NCI-H2171 (cell line): ENCODE data around the gene MED13.

Source experiments
- DNase-seq: peaks from one replicate; lab custom pipeline; 2025; lab: John Stamatoyannopoulos, UW

Gene MED13, protein sequence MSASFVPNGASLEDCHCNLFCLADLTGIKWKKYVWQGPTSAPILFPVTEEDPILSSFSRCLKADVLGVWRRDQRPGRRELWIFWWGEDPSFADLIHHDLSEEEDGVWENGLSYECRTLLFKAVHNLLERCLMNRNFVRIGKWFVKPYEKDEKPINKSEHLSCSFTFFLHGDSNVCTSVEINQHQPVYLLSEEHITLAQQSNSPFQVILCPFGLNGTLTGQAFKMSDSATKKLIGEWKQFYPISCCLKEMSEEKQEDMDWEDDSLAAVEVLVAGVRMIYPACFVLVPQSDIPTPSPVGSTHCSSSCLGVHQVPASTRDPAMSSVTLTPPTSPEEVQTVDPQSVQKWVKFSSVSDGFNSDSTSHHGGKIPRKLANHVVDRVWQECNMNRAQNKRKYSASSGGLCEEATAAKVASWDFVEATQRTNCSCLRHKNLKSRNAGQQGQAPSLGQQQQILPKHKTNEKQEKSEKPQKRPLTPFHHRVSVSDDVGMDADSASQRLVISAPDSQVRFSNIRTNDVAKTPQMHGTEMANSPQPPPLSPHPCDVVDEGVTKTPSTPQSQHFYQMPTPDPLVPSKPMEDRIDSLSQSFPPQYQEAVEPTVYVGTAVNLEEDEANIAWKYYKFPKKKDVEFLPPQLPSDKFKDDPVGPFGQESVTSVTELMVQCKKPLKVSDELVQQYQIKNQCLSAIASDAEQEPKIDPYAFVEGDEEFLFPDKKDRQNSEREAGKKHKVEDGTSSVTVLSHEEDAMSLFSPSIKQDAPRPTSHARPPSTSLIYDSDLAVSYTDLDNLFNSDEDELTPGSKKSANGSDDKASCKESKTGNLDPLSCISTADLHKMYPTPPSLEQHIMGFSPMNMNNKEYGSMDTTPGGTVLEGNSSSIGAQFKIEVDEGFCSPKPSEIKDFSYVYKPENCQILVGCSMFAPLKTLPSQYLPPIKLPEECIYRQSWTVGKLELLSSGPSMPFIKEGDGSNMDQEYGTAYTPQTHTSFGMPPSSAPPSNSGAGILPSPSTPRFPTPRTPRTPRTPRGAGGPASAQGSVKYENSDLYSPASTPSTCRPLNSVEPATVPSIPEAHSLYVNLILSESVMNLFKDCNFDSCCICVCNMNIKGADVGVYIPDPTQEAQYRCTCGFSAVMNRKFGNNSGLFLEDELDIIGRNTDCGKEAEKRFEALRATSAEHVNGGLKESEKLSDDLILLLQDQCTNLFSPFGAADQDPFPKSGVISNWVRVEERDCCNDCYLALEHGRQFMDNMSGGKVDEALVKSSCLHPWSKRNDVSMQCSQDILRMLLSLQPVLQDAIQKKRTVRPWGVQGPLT (N-terminal part only)

DNA sequence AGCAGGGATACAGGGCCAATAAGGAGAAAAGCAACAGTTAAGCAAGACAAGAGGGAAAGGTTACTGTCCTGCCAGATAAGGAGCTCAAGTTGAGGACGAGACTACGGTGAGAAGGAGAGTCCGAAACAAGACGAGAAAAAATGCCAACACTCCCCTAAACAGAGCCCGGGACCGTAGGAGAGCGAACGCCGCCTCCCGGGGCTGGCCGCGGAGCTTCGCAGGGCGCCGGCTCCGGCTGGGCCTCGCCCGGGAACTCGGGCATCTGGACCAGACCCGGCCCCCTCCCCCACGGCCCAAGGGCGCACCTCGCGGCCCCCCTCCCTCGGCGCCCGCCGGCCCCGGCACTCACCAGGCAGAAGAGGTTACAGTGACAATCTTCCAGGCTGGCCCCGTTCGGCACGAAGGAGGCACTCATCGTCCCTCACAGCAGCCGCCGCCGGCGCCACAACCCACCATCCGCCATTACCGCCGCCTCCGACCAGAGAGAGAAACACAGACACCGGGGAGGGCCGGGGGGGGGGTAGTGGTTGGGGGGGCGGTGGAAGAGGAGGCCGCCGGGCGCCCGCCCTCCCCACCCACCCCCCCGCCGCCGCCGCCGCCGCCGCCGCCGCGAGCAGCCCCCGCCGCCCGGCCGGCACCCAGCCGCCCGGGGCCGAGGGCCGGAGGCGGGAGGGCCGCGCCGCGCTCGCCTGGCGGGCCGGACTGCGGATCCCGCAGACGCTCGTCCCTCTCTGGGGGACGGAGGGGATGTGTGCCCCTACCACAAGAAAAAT lies at the start of gene MED13:
MED13 (minus strand) TSS at position 488 of the 773 bp plus-strand sequence; CDS start at position 415, 73 bp downstream.
- peak; percentile 23 for DNase-seq

DNA sequence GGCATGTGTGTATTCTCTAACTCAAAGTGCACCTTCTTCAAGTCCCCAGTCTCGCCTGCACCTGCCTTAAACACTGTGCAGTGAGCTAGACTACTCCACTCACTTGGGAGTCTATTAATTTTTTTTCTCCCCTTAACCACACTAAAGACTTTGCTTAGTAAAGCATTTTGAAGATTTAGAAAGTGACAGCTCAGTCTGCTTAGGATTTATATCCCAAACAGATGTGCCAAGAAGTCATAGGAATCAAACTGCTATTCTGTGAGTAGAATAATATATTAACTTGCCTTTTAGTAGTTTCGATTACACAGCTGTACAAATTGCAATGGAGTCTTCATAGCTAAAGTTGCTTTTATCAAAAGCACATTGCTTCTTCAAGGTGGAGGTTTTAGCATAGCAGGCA lies 47.2 kb upstream of the MED13 start:
- no peak for DNase-seq

DNA sequence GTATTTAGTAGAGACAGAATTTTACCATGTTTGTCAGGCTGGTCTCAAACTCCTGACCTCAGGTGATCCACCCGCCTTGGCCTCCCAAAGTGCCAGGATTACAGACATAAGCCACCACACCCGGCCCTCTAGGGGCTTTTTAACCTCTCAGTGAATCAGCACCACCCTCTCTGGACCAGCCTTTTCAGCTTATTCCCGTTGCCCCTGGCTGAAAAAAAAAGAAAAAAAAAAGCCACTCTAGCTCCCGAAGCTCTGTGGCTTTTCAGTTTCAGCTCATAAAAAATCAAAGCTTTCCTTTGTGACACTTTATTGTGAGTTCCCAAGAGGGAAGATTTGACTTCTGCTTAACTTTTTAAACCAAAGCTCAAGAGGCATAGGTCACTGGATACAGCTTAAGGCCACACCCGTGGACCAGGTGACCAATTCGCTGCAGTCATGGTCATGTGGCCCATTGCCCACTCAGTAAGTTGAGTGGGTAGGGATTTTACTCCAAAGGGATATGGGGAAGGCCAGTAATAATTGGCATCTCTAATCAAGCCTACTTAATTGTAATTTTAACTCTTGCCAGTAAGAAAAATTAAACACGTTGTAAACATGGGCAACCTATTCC lies 46.6 kb upstream of the MED13 start:
- DNase-seq, result no peak

DNA sequence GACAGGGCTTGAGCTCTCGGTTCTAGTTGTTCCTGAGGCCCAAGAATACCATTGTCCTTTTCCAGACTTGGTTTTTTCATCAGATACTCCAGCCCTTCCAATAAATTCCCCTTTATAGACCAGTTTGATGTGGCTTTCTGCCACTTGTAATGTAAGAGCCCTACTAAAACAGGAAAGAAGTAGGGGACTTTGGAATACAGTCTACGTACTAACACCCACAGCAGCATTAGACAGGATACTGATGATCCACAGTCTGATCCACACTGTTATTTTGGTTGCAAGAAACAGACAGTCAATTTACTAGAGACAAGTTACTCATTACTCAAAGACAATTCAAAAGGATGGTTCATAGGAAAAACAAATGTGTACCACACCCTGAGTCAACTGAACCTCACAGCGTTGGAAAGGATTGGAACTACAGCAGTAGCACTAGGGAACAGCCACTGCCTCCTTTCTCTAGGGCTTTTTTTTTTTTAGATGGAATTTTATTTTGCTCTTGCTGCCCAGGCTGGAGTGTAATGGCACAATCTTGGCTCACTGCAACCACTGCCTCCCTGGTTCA lies 45.9 kb upstream of the MED13 start:
- DNase-seq, result no peak

DNA sequence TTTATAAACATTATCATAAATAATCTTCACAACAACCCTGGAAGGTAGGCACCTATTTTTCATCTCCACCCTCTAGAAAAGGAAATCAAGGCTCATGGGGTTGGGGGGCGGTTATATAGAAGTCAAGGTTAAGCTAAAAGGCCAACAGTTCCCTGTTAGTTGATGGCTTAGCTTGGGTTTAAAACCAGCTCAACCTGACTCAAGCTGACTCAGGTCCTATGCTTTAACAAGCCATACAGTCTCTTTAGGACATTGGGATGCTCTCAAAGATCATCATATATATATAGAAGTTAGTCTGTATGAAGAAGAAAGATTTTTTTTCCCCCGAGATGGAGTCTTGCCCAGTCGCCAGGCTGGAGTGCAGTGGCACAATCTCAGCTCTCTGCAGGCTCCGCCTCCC lies 44.8 kb upstream of the MED13 start:
- DNase-seq, result no peak

DNA sequence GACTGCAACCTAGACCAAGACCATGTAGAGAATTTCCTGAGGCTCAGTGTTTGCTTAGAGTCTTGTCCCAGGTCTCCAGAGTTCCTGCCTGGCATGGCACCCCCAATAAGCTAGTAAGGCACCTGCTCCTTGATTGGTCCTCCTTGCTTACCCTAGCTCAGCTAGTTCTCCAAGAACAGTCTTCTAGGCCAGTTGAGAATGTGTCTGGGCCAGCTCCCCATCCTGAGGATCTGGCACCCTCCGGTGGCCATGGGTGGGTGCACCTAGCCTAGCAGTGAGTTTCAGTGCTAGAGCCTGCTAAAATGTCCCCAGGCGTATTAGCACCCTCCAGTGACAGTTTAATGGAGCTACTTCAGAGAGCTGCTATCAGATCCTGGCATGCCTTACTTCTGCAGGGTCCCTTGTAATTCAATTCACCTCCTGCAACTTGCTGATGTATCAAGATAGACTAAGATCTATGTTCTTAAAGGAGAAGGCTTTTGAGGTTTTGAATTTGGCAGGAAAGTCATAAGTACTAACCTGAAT lies 44.4 kb upstream of the MED13 start:
- DNase-seq, result no peak

DNA sequence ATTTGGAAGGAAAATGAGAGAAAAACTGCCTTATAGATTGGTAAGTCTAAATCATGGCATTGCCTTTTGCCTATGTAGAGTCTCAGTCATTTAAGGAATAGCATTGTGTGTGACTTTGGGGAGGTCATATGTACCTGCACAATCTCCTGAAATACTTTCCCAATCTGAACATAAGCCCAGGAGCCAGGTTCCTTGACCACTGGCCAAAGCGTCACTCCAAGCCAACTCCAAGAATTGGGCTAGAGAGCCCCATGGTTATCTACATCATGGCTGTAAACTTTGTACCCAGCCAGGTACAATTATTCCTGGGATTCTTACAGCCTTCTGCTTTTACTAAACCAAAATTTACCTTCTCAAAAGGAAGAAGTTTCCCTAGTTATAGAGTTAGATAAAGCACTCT lies 40.8 kb upstream of the MED13 start:
- no peak for DNase-seq

DNA sequence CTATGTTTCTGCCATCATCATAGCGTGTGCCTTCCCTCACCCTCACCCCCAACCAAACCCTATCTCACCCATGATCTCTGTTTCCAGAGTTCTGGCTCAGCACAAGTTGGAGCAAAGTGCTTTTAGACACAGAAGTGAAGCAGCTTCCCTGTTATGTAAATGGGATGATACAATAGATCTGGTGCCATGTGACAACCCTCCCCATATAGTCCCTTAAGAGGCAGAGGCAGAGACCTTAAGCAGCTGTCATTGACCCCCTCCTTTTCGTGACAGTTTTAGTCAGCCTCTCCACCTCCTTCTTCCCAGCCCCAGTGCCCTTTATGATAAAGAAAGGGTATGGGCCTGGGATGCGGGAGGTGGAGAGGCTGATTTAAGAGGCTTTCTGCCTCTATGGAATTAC lies 40.3 kb upstream of the MED13 start:
- DNase-seq, result no peak

DNA sequence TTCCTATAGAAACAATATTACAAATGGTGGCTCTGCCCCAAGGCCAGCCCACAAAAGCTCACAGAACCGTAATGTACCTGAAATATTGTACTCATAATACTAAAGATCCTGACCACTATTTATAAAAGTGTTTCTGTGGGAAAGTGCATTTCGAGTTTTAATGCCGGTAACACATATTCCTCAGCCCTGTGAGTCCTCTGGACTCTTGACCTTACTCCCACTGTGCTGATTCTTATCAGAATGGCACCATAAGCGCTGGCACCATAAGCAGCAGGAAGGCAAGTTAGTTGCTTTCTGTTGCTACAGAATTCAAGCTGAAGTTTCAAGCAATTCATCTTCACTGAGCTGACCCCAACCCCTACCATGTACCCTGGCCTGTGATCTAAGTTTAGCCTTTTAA lies 36.4 kb upstream of the MED13 start:
- no peak for DNase-seq

DNA sequence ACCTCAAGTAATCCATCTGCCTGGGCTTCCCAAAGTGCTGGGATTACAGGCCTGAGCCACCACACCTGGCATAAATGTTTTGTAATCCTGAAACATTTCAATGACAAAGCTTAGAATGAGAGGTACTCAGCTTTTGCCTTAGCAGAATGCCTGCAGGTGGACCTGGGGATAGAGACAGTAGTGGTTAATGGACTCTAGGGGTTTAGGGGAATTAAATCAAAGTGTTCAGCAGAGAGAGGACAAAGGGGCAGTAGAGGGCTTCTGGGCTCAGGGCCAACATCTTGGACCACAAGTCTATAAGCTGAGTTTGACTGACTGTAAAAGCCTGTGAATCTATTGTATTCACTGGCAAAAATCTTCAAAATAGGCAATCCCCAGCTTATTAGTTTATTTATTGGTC lies 36.0 kb upstream of the MED13 start:
- DNase-seq, result no peak

DNA sequence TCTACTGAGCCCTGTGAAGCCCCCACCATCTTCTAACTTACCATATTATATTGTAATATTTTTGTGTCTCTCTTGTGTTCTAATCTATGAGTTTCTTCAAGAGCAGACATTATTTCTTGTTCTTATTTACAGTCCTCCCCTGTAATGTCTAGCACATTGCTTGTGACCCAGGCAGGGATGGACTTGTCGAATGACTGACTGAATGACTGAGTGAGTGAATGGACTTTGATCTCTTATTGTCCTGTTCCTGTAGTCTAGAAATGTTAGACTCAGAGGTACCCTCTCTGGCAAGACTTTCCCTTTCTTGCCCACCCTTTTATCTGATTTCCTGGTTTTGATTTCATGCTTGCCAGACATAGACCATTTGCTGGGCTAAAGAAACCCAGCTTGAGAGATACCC lies 35.0 kb upstream of the MED13 start:
- DNase-seq, result no peak

DNA sequence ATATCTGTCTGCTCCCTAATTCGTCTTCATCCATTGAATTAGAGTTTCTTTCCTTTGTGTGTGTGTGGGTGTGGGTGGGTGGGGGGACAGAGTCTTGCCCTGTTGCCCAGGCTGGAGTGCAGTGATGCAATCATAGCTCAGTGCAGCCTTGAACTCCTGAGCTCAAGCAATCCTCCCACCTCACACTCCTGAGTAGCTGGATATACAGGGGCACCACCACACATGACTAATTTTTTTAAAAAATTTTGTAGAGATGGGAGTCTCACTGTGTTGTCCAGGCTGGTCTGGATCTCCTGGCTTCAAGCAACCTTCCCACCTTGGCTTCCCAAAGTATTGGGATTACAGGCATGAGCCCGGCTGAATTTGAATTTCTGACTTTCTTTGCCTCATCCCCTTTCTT lies 34.5 kb upstream of the MED13 start:
- DNase-seq, result no peak

DNA sequence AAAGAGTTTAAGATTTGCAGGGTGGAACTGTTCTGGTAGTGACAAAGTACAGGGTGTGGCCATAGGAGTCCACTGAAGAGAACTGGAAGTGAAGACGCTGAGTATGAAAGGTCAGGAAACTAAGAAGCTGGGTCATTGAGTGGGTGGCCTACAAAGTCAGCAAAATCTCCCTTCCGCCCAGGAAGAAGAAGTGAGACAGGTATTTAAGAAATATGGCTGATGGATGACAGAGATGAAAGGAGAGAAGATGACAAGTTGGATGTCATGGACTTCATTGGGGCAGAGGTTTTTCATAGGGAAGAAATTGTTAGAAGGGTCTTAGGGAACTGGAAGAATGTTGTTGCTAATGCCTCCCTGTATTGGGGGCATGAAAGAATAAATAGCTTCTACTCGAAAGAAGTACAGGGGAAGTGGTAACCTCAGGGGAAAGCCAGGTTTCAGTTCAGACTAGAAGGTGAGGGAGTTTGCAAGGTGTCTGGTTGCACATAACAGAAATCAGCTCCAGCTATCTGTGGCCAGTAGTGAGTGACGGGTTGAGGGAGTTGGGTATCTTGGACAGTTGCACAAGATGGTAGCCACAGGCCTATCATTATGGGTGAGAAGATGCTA lies 33.6 kb upstream of the MED13 start:
- no peak for DNase-seq

DNA sequence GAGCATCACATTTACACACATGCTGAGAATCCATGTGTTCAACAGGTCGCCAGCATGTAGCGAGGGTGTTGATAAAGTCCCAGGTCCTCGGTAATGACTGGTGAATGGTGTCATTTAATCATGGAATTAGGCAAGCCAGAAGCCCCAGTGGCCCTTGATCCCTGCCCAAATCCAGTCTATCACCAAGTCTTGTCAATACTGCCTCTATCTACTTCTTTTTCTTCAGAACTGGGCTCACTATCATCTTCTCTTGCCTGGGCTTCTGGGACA lies 31.3 kb upstream of the MED13 start:
- no peak for DNase-seq

DNA sequence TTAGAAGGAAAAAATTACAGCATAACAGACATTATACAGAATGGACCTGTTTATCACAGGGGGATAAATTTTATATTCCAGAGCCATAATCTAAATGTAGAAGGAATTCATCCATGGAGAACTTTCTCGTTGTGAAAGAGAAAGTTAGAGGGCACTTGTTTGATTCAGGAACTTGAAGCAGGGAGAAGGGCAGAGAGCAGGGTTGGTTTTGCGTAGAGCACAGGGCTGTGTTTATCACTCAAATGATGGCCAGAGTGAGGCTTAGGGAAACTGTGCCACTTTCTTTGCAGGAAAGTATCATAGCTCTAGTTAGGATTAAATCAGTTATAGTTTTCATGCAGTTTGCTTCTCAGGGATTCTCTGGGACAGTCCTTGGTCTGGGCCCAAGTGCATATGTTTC lies 29.1 kb upstream of the MED13 start:
- DNase-seq, result no peak

DNA sequence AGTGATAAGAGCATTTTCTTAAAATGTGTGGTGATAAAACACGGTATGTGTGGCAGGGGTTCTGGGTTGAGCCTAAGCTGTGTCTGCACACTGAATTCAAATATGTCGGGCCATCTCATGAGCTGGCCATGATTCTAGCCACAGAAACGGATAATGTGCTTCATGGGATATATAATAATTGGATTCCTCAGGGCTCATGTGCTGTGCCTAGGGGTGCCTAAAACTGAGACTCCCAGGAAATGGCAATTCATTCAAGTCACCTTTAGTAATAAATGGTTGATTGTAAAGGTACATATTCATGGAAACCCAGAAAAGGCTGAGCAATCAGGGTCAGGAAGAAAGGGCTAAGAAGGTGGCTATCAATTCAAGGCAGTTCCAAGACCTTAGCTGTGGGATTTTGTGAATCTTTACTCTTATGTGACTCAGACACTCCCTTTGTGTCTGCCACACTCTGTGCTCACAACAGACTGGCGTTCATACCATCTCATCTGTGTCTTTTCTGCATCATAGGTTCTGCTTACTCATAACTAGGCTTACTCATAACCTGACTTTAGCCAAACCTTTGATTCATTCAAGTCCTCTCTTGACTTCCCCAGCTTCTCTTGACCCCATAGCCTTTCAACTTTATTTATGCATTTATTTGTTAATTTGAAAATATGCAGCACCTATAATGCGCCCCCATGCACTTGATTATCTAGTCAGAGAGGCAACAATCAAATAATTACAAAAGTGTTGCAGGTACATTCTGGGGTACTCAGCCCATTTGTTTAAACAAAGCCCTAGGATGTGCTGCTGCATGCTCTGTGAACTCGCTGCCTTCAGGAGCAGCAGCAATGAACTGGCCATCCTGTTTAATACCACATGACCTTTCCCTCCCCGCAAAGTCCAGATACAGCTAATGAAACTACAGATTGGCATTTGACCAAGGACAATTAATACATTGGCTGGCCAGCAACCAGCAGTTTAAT lies 28.4 kb upstream of the MED13 start:
- no peak for DNase-seq

DNA sequence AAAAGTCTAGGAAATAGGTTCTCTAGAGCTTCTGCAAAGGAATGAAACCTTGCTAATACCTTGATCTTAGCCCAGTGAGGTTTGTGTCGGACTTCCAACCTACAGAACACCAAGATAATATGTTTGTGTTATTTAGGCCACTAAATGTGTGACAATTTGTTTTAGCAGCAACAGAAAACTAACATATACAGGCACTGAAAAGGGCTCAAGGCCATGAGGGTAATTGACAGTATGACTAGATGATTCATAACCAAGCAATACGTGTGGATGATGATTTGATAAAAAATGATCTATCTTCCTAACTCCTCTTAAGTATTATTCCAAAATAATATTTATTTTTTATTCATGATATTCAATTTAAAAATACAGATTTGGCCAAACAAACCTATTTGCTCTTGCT lies 27.7 kb upstream of the MED13 start:
- DNase-seq, result no peak

DNA sequence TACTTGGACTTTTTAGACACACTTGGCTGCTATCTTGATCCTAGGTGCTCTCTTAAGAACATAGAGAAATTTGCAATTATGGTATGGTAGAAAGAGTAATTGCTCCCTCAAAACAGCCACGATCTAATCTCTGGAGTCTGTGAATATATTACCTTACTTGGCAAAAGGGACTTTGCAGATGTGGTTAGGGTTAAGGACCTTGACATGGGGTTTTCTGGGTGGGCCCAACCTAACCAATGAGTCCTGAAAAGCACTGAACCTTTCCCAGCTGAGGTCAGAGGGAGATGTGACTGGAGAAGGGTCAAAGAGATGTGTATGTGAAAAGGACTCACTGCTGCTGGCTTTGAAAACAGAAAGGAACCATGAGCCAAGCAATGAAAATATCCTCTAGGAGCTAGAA lies 26.7 kb upstream of the MED13 start:
- no peak for DNase-seq

DNA sequence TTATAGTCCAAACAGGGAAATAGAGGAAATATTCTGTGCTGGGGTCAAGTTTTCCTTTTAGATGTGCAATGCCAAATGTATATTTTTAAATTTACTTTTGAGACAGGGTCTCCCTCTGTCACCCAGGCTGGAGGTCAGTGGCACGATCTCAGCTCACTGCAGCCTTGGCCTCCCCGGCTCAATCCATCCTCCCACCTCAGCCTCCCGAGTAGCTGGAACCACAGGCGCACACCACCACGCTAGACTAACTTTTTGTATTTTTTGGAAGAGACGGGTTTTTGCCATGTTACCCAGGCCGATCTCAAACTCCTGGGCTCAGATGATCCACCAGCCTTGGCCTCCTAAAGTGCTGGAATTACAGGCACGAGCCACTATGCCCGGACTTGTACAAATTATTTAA lies 25.8 kb upstream of the MED13 start:
- DNase-seq, result no peak
